HEK293 (cell line): ENCODE results near the gene GADD45GIP1.
A peak's percentile ranks its signal among the peaks of the same experiment; 100 is the strongest.

Experiments
- GLI2 ChIP-seq: fragments of 450-650 bp; formaldehyde crosslinking; IDR thresholded peaks from 2 replicates; pipeline ENCODE4; 2017; ENCODE audit warnings: missing biosample characterization, missing genetic modification characterization, low read depth, borderline replicate concordance
- MEIS1 ChIP-seq: sonication (generic); formaldehyde crosslinking; IDR thresholded peaks from 2 replicates; pipeline ENCODE4 v1.8.1; 2022; ENCODE audit warnings: missing genetic modification reagents, mild to moderate bottlenecking, borderline replicate concordance
- RBAK ChIP-seq: fragments of 450-650 bp; formaldehyde crosslinking; IDR thresholded peaks from 2 replicates; pipeline ENCODE4 v1.5.1; 2016; ENCODE audit warnings: missing biosample characterization, missing genetic modification characterization
- SCRT2 ChIP-seq: fragments of 450-650 bp; formaldehyde crosslinking; IDR thresholded peaks from 2 replicates; pipeline ENCODE4 v1.5.1; 2016; ENCODE audit warnings: missing biosample characterization, missing genetic modification characterization
- YY1 ChIP-seq: fragments of 450-650 bp; formaldehyde crosslinking; IDR thresholded peaks from 2 replicates; pipeline ENCODE4 v1.5.1; 2018; ENCODE audit warnings: missing biosample characterization, missing genetic modification characterization
- ZBTB48 ChIP-seq: fragments of 450-650 bp; formaldehyde crosslinking; IDR thresholded peaks from 2 replicates; pipeline ENCODE4 v1.5.1; 2016; ENCODE audit warnings: missing biosample characterization, missing genetic modification characterization
- ZBTB8A ChIP-seq: fragments of 450-650 bp; formaldehyde crosslinking; IDR thresholded peaks from 2 replicates; pipeline ENCODE4 v1.5.1; 2016; ENCODE audit warnings: missing biosample characterization, missing genetic modification characterization
- ZFHX2 ChIP-seq: fragments of 450-650 bp; formaldehyde crosslinking; conservative IDR thresholded peaks from 2 replicates; pipeline ENCODE4 v1.5.1; 2016; ENCODE audit warnings: missing biosample characterization, missing genetic modification characterization
- ZFP3 ChIP-seq: fragments of 450-650 bp; formaldehyde crosslinking; IDR thresholded peaks from 2 replicates; pipeline ENCODE4 v1.5.1; 2016; ENCODE audit warnings: low read depth, missing biosample characterization, missing genetic modification characterization
- ZNF10 ChIP-seq: fragments of 450-650 bp; formaldehyde crosslinking; IDR thresholded peaks from 2 replicates; pipeline ENCODE4 v1.5.1; 2017; ENCODE audit warnings: missing biosample characterization, missing genetic modification characterization
- ZNF133 ChIP-seq: fragments of 450-650 bp; formaldehyde crosslinking; IDR thresholded peaks from 2 replicates; pipeline ENCODE4 v1.5.1; 2016; ENCODE audit warnings: missing biosample characterization, missing genetic modification characterization
- ZNF138 ChIP-seq: fragments of 450-650 bp; formaldehyde crosslinking; IDR thresholded peaks from 2 replicates; pipeline ENCODE4 v1.5.1; 2016; ENCODE audit warnings: missing biosample characterization, missing genetic modification characterization, borderline replicate concordance
- ZNF140 ChIP-seq: fragments of 450-650 bp; formaldehyde crosslinking; IDR thresholded peaks from 2 replicates; pipeline ENCODE4 v1.5.1; 2016; ENCODE audit warnings: missing biosample characterization, missing genetic modification characterization
- ZNF184 ChIP-seq: fragments of 450-650 bp; IDR thresholded peaks from 2 replicates; pipeline ENCODE4 v1.5.1; 2018; ENCODE audit warnings: missing biosample characterization, mild to moderate bottlenecking, missing genetic modification characterization
- ZNF214 ChIP-seq: fragments of 450-650 bp; formaldehyde crosslinking; IDR thresholded peaks from 2 replicates; pipeline ENCODE4 v1.5.1; 2017; ENCODE audit warnings: missing biosample characterization, mild to moderate bottlenecking, missing genetic modification characterization, borderline replicate concordance
- ZNF37A ChIP-seq: fragments of 450-650 bp; IDR thresholded peaks from 2 replicates; pipeline ENCODE4 v1.5.1; 2018; ENCODE audit warnings: missing biosample characterization, missing genetic modification characterization
- ZNF416 ChIP-seq: fragments of 450-650 bp; formaldehyde crosslinking; IDR thresholded peaks from 2 replicates; pipeline ENCODE4 v1.5.1; 2016; ENCODE audit warnings: missing biosample characterization, missing genetic modification characterization
- ZNF433 ChIP-seq: fragments of 450-650 bp; formaldehyde crosslinking; IDR thresholded peaks from 2 replicates; pipeline ENCODE4 v1.5.1; 2016; ENCODE audit warnings: missing biosample characterization, missing genetic modification characterization, low read depth
- ZNF501 ChIP-seq: fragments of 450-650 bp; formaldehyde crosslinking; IDR thresholded peaks from 2 replicates; pipeline ENCODE4 v1.5.1; 2016; ENCODE audit warnings: missing biosample characterization, missing genetic modification characterization
- ZNF558 ChIP-seq: fragments of 450-650 bp; formaldehyde crosslinking; IDR thresholded peaks from 2 replicates; pipeline ENCODE4 v1.5.1; 2016; ENCODE audit warnings: missing biosample characterization, missing genetic modification characterization
- ZNF596 ChIP-seq: fragments of 450-650 bp; IDR thresholded peaks from 2 replicates; pipeline ENCODE4 v1.5.0; 2018; ENCODE audit warnings: missing biosample characterization, mild to moderate bottlenecking, missing genetic modification characterization, moderate library complexity
- ZNF623 ChIP-seq: fragments of 450-650 bp; formaldehyde crosslinking; IDR thresholded peaks from 2 replicates; pipeline ENCODE4 v1.5.1; 2016; ENCODE audit warnings: missing biosample characterization, missing genetic modification characterization
- ZNF747 ChIP-seq: fragments of 450-650 bp; formaldehyde crosslinking; IDR thresholded peaks from 2 replicates; pipeline ENCODE4 v1.5.1; 2016; ENCODE audit warnings: missing biosample characterization, missing genetic modification characterization
- ZXDB ChIP-seq: fragments of 450-650 bp; formaldehyde crosslinking; IDR thresholded peaks from 2 replicates; pipeline ENCODE4 v1.5.1; 2016; ENCODE audit warnings: missing biosample characterization, missing genetic modification characterization
- TF ChIP-seq, protein P1 (sequence below): fragments of 450-650 bp; formaldehyde crosslinking; IDR thresholded peaks from 2 replicates; pipeline ENCODE4 v1.5.1; 2016; ENCODE audit warnings: missing biosample characterization, missing genetic modification characterization
- TF ChIP-seq, protein P2 (sequence below): sonication (generic); formaldehyde crosslinking; IDR thresholded peaks from 2 replicates; pipeline ENCODE4 v1.8.1; 2022; ENCODE audit warnings: mild to moderate bottlenecking, moderate library complexity, missing genetic modification reagents
- TF ChIP-seq, protein P3 (sequence below): fragments of 450-650 bp; formaldehyde crosslinking; IDR thresholded peaks from 2 replicates; pipeline ENCODE4 v1.5.1; 2016; ENCODE audit warnings: missing biosample characterization, missing genetic modification characterization
- TF ChIP-seq, protein P4 (sequence below): fragments of 450-650 bp; formaldehyde crosslinking; IDR thresholded peaks from 2 replicates; pipeline ENCODE4 v1.5.1; 2016; ENCODE audit warnings: missing biosample characterization, missing genetic modification characterization, borderline replicate concordance
- TF ChIP-seq, protein P5 (sequence below): fragments of 450-650 bp; formaldehyde crosslinking; IDR thresholded peaks from 2 replicates; pipeline ENCODE4 v1.5.1; 2016; ENCODE audit warnings: missing biosample characterization, missing genetic modification characterization

GADD45GIP1 gene

DNA sequence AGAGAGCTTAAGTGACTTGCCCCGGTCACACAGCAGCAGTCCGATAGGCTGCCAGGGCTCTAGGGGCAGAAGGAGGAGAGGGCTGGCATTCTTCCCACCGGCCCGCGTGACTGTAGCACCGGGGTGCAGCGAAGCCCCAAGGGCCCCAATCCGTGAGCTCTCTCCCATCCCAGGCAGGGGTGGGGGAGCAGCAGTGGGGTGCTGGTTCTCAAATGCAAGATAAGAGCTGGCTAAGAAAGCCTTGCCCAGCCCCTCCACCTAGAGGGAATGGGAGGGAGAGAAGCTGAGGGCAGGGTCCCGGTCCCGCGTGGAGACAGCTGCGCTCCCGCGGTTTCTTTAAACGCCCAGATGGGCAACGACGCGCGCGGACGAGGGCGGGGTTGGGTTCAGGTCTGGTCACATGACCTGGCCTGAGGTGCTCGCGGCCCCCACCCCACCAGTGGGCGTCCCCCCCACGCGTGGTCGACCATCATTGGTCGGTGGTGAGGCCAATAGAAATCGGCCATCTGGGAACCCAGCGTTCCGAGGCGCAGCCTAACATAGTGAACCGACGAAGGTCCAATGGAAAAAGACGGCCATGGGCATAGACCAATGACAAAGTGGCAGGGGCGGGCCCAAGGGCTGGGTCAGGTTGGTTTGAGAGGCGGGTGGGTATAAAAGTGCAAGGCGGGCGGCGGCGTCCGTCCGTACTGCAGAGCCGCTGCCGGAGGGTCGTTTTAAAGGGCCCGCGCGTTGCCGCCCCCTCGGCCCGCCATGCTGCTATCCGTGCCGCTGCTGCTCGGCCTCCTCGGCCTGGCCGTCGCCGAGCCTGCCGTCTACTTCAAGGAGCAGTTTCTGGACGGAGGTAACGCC is 18.9 kb downstream of the GADD45GIP1 start, which contains the start of gene CALR (continued):
- TF ChIP-seq ZXDB (peak; percentile 36; the same call in 1 of the 2 replicates), SCRT2 (tag by site-specific recombination) (no peak), ZBTB8A (peak; percentile 71), ZFHX2 (tag by site-specific recombination) (peak; percentile 95), ZBTB48 (tag by site-specific recombination) (peak; percentile 73), ZFP3 (no peak), ZNF433 (tag by site-specific recombination) (no peak), RBAK (tag by site-specific recombination) (no peak), ZNF140 (tag by site-specific recombination) (no peak), ZNF558 (no peak; the same call in 1 of the 2 replicates), ZNF184 (tag by site-specific recombination) (no peak), ZNF623 (tag by site-specific recombination) (no peak), ZNF214 (tag by site-specific recombination) (no peak), ZNF37A (tag by site-specific recombination) (no peak), GLI2 (no peak), YY1 (tag by site-specific recombination) (no peak; the same call in none of the 2 replicates), ZNF10 (tag by site-specific recombination) (no peak), ZNF596 (no peak), ZNF416 (no peak), MEIS1 (no peak), ZNF133 (tag by site-specific recombination) (no peak), ZNF747 (tag by site-specific recombination) (no peak), ZNF138 (no peak), ZNF501 (tag by site-specific recombination) (peak; percentile 64; the same call in 1 of the 2 replicates)
- TF ChIP-seq, protein P1, sequence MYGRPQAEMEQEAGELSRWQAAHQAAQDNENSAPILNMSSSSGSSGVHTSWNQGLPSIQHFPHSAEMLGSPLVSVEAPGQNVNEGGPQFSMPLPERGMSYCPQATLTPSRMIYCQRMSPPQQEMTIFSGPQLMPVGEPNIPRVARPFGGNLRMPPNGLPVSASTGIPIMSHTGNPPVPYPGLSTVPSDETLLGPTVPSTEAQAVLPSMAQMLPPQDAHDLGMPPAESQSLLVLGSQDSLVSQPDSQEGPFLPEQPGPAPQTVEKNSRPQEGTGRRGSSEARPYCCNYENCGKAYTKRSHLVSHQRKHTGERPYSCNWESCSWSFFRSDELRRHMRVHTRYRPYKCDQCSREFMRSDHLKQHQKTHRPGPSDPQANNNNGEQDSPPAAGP (tag by site-specific recombination), result no peak; the same call in none of the 2 replicates
- TF ChIP-seq, protein P2, sequence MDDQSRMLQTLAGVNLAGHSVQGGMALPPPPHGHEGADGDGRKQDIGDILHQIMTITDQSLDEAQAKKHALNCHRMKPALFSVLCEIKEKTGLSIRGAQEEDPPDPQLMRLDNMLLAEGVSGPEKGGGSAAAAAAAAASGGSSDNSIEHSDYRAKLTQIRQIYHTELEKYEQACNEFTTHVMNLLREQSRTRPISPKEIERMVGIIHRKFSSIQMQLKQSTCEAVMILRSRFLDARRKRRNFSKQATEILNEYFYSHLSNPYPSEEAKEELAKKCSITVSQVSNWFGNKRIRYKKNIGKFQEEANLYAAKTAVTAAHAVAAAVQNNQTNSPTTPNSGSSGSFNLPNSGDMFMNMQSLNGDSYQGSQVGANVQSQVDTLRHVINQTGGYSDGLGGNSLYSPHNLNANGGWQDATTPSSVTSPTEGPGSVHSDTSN, result no peak
- TF ChIP-seq, protein P3, sequence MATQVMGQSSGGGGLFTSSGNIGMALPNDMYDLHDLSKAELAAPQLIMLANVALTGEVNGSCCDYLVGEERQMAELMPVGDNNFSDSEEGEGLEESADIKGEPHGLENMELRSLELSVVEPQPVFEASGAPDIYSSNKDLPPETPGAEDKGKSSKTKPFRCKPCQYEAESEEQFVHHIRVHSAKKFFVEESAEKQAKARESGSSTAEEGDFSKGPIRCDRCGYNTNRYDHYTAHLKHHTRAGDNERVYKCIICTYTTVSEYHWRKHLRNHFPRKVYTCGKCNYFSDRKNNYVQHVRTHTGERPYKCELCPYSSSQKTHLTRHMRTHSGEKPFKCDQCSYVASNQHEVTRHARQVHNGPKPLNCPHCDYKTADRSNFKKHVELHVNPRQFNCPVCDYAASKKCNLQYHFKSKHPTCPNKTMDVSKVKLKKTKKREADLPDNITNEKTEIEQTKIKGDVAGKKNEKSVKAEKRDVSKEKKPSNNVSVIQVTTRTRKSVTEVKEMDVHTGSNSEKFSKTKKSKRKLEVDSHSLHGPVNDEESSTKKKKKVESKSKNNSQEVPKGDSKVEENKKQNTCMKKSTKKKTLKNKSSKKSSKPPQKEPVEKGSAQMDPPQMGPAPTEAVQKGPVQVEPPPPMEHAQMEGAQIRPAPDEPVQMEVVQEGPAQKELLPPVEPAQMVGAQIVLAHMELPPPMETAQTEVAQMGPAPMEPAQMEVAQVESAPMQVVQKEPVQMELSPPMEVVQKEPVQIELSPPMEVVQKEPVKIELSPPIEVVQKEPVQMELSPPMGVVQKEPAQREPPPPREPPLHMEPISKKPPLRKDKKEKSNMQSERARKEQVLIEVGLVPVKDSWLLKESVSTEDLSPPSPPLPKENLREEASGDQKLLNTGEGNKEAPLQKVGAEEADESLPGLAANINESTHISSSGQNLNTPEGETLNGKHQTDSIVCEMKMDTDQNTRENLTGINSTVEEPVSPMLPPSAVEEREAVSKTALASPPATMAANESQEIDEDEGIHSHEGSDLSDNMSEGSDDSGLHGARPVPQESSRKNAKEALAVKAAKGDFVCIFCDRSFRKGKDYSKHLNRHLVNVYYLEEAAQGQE (tag by site-specific recombination), result no peak; the same call in 1 of the 2 replicates
- TF ChIP-seq, protein P4, sequence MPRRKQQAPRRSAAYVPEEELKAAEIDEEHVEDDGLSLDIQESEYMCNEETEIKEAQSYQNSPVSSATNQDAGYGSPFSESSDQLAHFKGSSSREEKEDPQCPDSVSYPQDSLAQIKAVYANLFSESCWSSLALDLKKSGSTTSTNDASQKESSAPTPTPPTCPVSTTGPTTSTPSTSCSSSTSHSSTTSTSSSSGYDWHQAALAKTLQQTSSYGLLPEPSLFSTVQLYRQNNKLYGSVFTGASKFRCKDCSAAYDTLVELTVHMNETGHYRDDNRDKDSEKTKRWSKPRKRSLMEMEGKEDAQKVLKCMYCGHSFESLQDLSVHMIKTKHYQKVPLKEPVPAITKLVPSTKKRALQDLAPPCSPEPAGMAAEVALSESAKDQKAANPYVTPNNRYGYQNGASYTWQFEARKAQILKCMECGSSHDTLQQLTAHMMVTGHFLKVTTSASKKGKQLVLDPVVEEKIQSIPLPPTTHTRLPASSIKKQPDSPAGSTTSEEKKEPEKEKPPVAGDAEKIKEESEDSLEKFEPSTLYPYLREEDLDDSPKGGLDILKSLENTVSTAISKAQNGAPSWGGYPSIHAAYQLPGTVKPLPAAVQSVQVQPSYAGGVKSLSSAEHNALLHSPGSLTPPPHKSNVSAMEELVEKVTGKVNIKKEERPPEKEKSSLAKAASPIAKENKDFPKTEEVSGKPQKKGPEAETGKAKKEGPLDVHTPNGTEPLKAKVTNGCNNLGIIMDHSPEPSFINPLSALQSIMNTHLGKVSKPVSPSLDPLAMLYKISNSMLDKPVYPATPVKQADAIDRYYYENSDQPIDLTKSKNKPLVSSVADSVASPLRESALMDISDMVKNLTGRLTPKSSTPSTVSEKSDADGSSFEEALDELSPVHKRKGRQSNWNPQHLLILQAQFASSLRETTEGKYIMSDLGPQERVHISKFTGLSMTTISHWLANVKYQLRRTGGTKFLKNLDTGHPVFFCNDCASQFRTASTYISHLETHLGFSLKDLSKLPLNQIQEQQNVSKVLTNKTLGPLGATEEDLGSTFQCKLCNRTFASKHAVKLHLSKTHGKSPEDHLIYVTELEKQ (tag by site-specific recombination), result 0 out of 2 replicates have a peak, but pooled peaks have one; percentile 21
- TF ChIP-seq, protein P5, sequence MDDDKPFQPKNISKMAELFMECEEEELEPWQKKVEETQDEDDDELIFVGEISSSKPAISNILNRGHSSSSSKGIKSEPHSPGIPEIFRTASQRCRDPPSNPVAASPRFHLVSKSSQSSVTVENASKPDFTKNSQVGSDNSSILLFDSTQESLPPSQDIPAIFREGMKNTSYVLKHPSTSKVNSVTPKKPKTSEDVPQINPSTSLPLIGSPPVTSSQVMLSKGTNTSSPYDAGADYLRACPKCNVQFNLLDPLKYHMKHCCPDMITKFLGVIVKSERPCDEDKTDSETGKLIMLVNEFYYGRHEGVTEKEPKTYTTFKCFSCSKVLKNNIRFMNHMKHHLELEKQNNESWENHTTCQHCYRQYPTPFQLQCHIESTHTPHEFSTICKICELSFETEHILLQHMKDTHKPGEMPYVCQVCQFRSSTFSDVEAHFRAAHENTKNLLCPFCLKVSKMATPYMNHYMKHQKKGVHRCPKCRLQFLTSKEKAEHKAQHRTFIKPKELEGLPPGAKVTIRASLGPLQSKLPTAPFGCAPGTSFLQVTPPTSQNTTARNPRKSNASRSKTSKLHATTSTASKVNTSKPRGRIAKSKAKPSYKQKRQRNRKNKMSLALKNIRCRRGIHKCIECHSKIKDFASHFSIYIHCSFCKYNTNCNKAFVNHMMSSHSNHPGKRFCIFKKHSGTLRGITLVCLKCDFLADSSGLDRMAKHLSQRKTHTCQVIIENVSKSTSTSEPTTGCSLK (tag by site-specific recombination), result no peak
